Measurements from ENCODE around the gene PPP3CA. TPM values are rescaled to one million over a fixed set of nuclear protein-coding genes. Genes with fewer than 3 reads are reported as not detected.

Gene PPP3CA
- total RNA-seq, 1 experiment from 2014 or later, result 15.5 TPM

GRCh38 chr4:101334963-101335572 is 12.3 kb downstream of the PPP3CA start:
- Histone ChIP-seq H3K9ac (ENCODE audit: low read length) (no peak overlapping the region), H3K9me3 (ENCODE audit: low read length) (no peaks in the 10 kb centered on the region), H3K4me1 (ENCODE audit: insufficient read depth, low read length) (peaks cover 17% of the 10 kb centered on the region), H3K27me3 (ENCODE audit: low read length) (no peaks in the 10 kb centered on the region), H2AFZ (ENCODE audit: low read length) (no peak overlapping the region), H3K4me3 (ENCODE audit: low read length) (no peak overlapping the region), H3K9me2 (replicated peaks; ENCODE audit: low read length) (no peaks in the 10 kb centered on the region), H4K20me1 (ENCODE audit: low read length) (peaks cover 4% of the 10 kb centered on the region; the same call in 1 of the 2 replicates), H3F3A (ENCODE audit: low read length, unreplicated experiment) (no peaks in the 10 kb centered on the region), H3K27ac (ENCODE audit: low read length) (no peak overlapping the region), H3K36me3 (ENCODE audit: low read depth, low read length) (no peaks in the 10 kb centered on the region), H3K79me2 (ENCODE audit: low read length) (peaks cover 81% of the 10 kb centered on the region), H3K4me2 (ENCODE audit: low read length) (no peak overlapping the region)
- BruUV-seq (replicated peaks), result no TSS peak
- intact Hi-C loops (cut with micrococcal nuclease), result no loop called here
- ChIA-PET CTCF (no interaction called here), POLR2A (ENCODE audit: unreplicated experiment) (no interaction called here)
- no peak for DNase-seq
- TF ChIP-seq EZH2 (IDR thresholded peaks at IDR 0.05; ENCODE audit: low read length, unreplicated experiment) (no peak), EZH2phosphoT487 (IDR thresholded peaks at IDR 0.05; ENCODE audit: borderline replicate concordance, low read length) (no peak)
- TF ChIP-seq, protein P1, sequence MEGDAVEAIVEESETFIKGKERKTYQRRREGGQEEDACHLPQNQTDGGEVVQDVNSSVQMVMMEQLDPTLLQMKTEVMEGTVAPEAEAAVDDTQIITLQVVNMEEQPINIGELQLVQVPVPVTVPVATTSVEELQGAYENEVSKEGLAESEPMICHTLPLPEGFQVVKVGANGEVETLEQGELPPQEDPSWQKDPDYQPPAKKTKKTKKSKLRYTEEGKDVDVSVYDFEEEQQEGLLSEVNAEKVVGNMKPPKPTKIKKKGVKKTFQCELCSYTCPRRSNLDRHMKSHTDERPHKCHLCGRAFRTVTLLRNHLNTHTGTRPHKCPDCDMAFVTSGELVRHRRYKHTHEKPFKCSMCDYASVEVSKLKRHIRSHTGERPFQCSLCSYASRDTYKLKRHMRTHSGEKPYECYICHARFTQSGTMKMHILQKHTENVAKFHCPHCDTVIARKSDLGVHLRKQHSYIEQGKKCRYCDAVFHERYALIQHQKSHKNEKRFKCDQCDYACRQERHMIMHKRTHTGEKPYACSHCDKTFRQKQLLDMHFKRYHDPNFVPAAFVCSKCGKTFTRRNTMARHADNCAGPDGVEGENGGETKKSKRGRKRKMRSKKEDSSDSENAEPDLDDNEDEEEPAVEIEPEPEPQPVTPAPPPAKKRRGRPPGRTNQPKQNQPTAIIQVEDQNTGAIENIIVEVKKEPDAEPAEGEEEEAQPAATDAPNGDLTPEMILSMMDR (conservative IDR thresholded peaks at IDR 0.05; ENCODE audit: low read depth, low read length), result no peak
- ATAC-seq, result no peak

GRCh38 chr4:101332424-101332823 is 14.9 kb downstream of the PPP3CA start:
- CTCF ChIA-PET, result no interaction called here
- Histone ChIP-seq H3K9me3 (ENCODE audit: low read length) (no peaks in the 10 kb centered on the region), H3K4me2 (ENCODE audit: low read length) (no peak overlapping the region), H3K4me3 (ENCODE audit: low read length) (no peak overlapping the region), H3K9me2 (replicated peaks; ENCODE audit: low read length) (no peaks in the 10 kb centered on the region), H3F3A (ENCODE audit: low read length, unreplicated experiment) (no peaks in the 10 kb centered on the region), H4K20me1 (ENCODE audit: low read length) (peaks cover 4% of the 10 kb centered on the region; the same call in 1 of the 2 replicates), H2AFZ (ENCODE audit: low read length) (no peak overlapping the region), H3K4me1 (ENCODE audit: insufficient read depth, low read length) (peaks cover 12% of the 10 kb centered on the region), H3K9ac (ENCODE audit: low read length) (no peak overlapping the region), H3K27me3 (ENCODE audit: low read length) (no peaks in the 10 kb centered on the region), H3K27ac (ENCODE audit: low read length) (no peak overlapping the region), H3K36me3 (ENCODE audit: low read depth, low read length) (no peaks in the 10 kb centered on the region), H3K79me2 (ENCODE audit: low read length) (peaks cover 80% of the 10 kb centered on the region)
- intact Hi-C loops (cut with micrococcal nuclease), result no loop called here
- DNase-seq, result no peak
- TF ChIP-seq EZH2phosphoT487 (IDR thresholded peaks at IDR 0.05; ENCODE audit: borderline replicate concordance, low read length) (no peak), EZH2 (IDR thresholded peaks at IDR 0.05; ENCODE audit: low read length, unreplicated experiment) (no peak)
- TF ChIP-seq, protein P1 (conservative IDR thresholded peaks at IDR 0.05; ENCODE audit: low read depth, low read length), result no peak
- POLR2A ChIA-PET (ENCODE audit: unreplicated experiment), result no interaction called here
- no peak for ATAC-seq
- no TSS peak for BruUV-seq (replicated peaks)

GRCh38 chr4:101331017-101331416 is 16.3 kb downstream of the PPP3CA start:
- H3K27me3 ChIP-seq (ENCODE audit: low read length), result no peaks in the 10 kb centered on the region
- H3K4me1 ChIP-seq (ENCODE audit: insufficient read depth, low read length), result peaks cover 12% of the 10 kb centered on the region
- ChIA-PET POLR2A (ENCODE audit: unreplicated experiment) (no interaction called here), CTCF (no interaction called here)
- no TSS peak for BruUV-seq (replicated peaks)
- no peaks in the 10 kb centered on the region for H3K9me2 ChIP-seq (replicated peaks; ENCODE audit: low read length)
- H3K36me3 ChIP-seq (ENCODE audit: low read depth, low read length), result no peaks in the 10 kb centered on the region
- 0 out of 2 replicates have a peak overlapping the region, but pooled peaks have one; percentile 25 for H3K27ac ChIP-seq (ENCODE audit: low read length)
- TF ChIP-seq, protein P1 (conservative IDR thresholded peaks at IDR 0.05; ENCODE audit: low read depth, low read length), result no peak
- TF ChIP-seq EZH2phosphoT487 (IDR thresholded peaks at IDR 0.05; ENCODE audit: borderline replicate concordance, low read length) (no peak), EZH2 (IDR thresholded peaks at IDR 0.05; ENCODE audit: low read length, unreplicated experiment) (no peak)
- no peaks in the 10 kb centered on the region for H3F3A ChIP-seq (ENCODE audit: low read length, unreplicated experiment)
- intact Hi-C loops (cut with micrococcal nuclease), result no loop called here
- H3K79me2 ChIP-seq (ENCODE audit: low read length), result peaks cover 75% of the 10 kb centered on the region
- no peak overlapping the region for H2AFZ ChIP-seq (ENCODE audit: low read length)
- peak; percentile 64 for ATAC-seq
- H3K4me2 ChIP-seq (ENCODE audit: low read length), result no peak overlapping the region
- no peaks in the 10 kb centered on the region for H3K9me3 ChIP-seq (ENCODE audit: low read length)
- peak; percentile 59 for DNase-seq
- H3K9ac ChIP-seq (ENCODE audit: low read length), result no peak overlapping the region
- H3K4me3 ChIP-seq (ENCODE audit: low read length), result no peak overlapping the region
- H4K20me1 ChIP-seq (ENCODE audit: low read length), result peaks cover 4% of the 10 kb centered on the region; the same call in 1 of the 2 replicates
